AG08395 (cell line): Measurements from ENCODE around the gene ENOSF1.
"Not testable (repeated sequence)": the region's sequence is repeated elsewhere in the genome, so short reads cannot be mapped to it uniquely, and the experiment has no call there.

Source experiments
- DNase-seq: peaks from one replicate; pipeline ENCODE4 v3.0.0; 2012; ENCODE audit warnings: mixed read lengths, low spot score

Gene ENOSF1

DNA sequence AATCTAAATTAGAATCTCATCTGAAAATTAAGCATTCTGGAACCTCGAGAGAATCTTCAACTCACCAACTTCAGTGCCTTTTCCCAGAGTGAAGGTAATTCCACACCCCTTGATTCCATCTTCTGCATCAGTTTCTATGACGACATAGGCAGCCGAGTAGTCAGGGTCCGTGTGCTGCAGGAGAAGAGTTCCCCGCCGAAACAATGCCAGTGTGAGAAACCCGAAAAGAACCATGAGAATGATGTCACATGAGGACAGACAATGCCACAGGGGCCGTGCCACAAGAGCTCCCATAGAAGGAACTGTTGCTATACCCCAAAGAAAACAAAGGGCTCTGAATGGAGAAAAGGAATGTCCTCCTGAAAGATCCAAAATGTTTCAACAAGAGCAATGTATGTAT lies 6.0 kb downstream of the ENOSF1 start:
- DNase-seq = no peak

DNA sequence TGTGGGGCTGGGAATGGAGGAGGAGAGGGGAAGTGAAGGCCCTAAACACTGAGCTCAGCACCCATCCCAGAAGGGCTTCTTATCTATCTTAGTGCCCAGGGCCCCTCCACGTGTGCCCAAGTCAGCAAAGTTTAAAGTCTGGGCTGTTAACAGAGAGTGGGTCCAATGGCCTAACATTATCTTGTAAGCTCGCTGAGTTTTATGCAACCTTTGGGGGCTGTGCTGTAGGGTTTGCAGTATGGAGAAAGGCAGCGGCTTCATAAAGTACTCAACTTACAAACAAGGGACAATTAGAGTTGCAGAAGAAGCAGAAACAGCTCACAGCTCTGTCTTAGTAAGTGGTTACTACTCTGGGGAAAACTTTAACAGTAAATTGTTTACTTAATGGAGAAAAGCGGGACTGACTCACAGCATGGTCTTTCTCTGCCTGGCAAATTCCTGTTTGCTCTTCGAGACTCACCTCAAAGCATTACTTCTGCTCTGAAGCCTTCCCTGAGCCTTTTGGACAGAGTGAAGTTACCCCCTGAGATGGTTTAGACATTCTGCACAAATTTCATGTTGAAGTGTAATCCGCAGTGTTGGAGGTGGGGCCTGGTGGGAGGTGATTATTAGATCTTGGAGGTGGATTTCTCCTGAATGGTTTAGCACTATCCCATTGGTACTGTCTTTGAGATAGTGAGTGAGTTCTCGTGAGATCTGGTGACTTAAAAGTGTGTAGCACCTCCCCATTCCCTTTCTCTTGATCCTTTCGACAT lies 9.0 kb downstream of the ENOSF1 start:
- DNase-seq = peak; percentile 27

DNA sequence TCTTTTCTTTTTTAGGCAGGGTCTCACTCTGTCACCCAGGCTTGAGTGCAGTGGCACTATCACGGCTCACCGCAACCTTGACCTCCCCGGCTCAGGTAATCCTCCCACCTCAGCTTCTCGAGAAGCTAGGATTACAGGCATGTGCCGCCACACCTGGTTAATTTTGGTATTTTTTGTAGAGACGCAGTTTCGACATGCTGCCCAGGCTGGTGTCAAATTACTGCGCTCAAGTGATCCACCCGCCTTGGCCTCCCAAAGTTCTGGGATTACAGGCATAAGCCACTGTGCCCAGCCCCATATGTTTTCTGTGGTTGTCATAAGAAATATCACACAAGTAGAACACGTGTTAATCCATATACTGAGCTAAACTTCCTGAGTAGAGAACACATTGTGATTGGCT lies 14.6 kb downstream of the ENOSF1 start:
- DNase-seq = no peak

DNA sequence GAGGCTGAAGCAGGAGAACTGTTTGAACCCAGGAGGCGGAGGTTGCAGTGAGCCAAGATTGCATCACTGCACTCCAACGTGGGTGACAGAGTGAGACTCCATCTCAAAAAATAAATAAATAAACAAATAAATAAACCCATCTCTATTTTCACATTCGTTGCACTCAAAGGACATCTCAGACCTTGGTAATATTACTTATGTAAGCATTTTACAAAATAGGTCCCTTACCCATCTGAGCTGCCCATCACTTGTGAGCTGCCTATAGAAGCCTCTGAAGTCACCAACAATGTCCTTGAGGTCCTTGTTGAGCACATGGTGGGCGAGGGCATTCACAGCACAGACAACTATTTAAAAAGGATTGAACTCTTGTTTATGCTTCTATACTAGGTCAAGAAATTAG lies 15.4 kb downstream of the ENOSF1 start:
- no peak for DNase-seq

DNA sequence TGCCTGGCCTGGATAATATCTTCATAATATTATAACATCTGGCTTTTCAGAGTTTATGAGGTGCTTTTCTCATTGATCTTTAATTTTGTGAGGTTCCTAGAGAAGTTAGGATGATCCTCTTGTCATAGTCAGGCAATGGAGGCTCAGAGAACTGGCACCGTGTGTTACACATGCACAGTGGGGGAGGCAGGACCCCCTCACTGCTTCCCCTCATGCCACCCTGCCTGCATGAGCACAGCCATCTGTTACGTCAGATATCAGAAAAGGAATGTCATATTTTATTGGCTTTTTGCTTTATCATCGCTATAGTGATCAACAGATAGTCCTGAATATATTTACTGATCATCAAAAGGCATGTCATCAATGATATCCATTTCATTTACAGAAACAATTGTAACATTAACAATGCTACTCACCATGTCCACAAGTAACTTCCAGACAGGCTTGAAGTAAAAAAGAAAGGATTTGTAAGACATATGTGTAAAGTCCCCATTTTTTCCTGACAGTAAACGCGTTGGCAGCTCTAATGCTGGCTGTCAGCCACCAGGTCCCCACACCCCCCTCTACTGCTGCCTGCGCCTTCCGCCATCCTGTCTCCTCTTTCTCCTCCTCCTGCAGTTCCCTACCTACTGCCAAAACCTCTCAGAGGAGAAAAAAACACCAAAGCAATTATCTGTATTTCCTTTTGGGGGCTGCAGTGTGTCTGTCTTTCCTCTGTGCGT lies 18.8 kb downstream of the ENOSF1 start:
- no peak for DNase-seq

DNA sequence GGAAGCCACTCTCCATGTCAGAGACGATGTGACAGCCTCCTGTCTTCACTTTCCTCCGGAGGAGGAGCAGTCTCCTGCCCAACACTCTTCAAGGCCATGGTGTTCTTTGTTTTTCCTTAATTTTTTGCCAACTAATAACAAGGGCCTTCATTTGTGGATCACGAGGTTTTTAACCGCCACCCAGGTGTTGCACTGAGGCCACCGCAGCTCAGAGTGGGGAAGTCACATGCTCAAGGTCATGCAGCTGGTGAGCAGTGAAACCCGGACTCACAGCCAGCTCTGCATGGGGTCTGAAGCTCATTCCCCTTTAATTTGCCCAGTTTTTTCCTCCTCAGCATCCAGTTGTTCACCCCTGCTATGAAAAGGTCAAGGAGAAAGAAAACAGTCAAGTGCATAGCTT lies 19.6 kb downstream of the ENOSF1 start:
- DNase-seq = no peak

DNA sequence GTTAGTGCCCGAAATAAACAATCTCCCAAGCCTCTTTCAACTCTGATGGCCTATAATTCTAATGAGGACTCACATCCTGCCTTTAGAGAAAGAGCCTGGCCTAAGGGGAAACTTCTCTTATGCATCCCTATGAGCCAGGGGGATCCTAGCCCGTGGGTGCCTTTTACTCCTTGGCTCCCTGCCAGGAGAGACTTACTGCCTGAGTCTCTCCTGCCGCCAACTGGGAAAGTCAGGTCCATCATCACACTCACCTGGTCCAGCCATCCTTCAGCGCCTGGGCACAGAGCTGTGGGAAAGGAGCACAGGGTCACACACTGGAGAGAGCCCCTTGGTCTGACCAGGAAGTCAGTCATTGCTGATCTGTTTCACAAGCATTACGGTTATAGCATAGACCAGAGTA lies 24.1 kb downstream of the ENOSF1 start:
- no peak for DNase-seq

DNA sequence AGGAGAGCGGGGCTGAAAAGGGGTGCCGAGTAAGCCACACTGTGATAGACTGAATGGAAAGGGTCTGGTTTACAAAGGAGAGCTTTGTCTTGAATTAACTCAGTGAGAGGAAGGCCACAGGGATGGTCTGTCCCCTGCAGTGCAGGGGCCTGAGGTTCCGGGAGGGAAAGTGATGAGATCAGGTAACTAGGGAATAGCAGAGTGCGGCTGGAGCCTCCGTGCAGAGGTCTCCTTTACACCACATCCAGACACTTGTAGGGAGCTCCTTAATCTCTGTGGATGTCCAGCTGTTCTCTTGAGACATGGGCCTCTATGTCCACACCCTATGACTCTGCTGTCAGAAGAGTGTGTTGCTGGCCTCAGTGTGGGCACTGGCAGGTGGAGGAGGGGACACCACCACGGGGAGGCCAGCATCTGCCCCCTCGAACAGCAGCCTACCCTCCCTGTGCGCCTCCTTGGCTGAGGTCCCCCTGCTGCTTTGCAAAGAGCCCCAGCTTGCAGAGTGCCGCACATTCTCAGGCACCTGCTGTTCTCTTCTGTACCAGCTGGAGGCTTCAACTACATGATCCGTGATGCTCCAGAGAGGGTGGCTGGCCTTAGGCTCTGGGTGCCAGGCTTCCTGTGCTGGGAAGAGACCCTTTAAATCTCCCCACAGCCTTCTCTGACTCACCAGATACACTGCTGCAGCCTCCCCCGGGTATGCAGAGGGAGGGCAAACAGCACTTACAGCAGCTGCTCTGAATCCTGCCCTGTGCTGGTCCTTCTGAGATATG lies 25.9 kb downstream of the ENOSF1 start:
- no peak for DNase-seq

DNA sequence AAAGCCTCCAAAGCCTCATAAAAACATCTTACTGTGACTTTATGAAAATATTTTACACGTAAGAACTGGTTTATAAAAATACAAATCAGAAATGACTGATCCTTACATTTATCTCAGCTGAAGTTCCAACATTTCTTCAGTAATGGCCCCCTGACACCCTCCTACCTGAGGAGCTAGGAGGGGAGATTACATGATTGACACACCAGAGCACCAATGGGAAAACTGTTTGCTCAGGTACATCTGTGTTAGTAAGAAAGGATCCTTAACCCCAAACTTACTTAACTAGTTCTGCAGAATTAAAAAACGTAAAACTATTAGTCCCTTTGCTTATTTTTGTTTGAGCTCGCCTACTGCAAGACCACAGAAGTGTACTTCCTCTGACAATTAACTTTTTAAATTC lies 27.0 kb downstream of the ENOSF1 start:
- no peak for DNase-seq

DNA sequence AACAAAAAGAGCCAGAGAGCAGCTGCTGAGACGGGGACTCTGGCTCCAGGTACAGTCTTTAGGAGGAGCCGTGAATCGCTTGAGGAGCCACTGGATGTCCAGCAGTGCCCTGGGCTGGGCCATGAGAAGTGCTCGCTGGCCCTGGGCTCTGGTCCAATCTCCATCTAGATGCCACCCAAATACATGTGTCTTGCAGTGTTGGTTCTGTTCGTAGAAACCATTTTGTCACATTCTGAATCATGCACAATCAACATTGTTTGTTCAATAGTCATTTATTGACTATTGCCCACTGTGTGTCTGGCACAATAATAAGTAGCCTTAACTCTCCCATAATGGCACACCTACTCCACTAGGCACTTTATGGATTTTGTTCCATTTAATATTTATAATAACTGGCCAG lies 28.9 kb downstream of the ENOSF1 start:
- DNase-seq = no peak

DNA sequence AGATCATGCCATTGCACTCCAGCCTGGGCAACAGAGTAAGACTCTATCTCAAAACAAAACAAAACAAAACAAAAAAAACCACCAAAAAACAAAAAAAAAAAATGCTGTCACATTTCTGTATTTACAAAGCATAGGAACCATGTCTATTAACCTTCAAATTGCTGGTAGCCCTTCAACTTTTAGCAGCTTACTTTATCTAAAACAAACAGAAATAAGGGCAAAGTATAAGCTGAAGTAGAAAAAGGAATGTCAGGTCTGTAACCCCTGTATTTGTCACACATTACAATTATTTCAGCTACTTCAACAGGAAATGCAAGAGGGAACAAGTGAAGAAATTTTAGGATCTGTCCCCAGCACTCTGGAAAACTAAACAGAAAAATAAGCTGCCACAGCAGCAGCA lies 29.6 kb downstream of the ENOSF1 start:
- no peak for DNase-seq

DNA sequence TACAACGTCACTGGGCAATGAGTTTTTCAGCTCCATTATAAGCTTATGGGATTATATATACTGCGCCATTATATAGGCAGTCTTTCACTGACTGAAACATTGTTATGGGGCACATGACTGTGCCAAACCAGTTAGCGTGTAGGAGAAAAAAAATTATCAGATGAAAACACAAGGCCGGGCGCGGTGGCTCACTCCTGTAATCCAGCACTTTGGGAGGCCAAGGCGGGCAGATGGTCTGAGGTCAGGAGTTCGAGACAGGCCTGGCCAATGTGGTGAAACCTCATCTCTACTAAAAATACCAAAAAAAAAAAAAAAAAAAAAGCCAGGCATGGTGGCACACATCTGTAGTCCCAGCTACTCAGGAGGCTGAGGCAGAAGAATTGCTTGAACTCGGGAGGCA lies 30.0 kb downstream of the ENOSF1 start:
- not testable (repeated sequence) for DNase-seq

DNA sequence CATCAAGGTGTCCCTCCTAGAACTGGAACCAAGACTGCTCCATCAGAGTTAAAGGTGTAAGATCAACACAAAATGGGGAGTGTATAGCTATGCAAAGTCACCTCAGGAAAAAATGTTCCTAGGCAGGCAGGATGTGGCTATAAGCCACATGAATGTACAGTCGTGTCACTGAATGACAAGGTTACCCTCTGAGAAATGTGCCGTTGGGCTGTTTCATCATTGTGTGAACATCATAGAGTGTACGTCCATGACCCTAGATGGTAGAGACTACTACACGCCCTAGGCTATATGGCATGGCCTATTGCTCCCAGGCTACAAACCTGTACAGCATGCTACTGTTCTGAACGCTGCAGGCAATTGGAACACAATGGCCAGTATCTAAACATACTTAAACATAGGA lies 30.4 kb downstream of the ENOSF1 start:
- DNase-seq = no peak

DNA sequence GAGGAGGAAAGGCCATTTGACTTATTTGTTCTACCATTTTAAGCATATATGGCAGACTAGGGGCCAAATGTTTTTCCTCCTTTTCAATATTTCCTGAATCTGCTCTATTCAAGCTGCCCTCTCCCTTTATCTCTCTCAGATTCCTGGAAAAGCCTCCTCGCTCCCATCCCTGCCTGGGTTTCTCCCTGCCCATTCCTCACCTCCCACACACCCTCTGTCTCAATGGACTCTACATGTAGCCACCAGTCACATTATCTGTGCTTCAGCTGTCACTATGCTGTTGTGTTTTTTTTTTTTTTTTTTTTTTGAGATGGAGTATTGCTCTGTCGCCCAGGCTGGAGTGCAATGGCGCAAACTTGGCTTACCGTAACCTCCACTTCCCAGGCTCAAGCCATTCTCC lies 32.0 kb downstream of the ENOSF1 start:
- no peak for DNase-seq

DNA sequence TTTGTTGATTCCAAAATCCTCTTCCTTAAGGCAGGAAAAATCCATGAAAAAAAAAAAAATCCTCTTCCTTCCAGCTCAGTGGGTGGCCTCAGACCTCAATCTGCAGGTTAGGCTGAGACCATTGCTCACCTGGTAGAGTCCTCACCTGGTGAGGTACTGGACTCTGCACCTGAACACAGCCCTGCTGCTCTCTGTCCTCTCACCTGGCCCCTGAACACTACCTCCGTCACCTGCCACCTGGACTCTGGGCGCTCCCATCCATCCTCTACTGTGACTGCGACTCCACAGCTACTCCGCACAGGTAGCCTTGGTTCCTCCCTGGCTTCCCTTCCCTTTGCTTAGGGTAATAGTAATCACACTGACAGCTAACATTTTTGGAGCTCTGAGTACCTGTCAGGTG lies 32.9 kb downstream of the ENOSF1 start:
- no peak for DNase-seq

DNA sequence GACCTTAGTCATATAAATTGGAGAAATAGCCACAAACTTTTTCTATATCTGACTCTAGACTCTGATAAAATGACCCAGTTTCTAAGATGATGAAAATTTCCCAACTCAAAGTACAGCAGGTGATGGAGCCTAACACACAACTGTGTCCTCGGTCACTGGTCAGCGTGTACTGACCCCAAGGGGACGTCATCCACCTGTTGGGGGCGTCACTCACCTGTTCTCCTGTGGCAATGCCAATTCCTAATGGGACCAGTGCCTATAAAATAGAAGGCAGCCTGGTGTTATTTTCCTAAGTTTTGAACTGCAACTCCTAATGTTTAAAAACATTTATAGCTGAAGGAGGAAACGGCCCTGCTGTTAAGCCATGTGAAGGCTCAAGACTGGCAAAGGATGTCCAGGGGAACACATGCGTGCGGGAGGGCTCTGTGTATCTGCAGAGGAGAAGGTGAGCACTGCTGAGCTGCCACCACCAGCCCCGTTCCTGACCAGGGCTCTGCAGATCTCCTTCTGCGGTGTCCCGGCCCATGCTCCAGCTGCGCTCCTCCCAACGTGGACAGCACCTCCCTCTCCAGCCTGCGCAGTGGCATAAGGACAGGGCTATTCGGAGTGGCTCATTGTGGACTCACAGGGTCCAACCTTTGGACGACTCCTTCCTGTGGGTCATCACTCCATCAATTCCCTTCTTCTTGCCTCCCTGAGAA lies 33.8 kb downstream of the ENOSF1 start:
- no peak for DNase-seq

DNA sequence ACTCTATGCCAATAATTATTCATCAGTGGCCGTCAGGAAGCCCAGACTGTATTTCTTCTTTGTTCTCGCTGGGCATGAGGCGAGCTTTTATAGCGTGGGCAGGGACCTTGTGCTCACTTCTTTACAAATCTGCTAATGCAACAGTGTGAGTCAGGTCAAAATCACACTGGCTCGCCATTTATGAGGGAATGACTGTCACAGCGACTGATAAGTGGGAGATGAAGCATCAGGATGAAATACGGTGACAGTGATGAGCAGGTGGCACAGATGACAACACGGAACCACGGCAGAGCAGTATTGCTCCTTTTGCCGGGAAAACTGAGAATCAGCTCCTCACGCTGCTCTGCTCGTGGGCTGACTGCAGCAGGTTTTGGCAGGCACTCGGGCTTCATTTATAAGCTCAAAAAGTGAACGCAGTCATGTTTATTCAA lies 34.5 kb downstream of the ENOSF1 start:
- no peak for DNase-seq

DNA sequence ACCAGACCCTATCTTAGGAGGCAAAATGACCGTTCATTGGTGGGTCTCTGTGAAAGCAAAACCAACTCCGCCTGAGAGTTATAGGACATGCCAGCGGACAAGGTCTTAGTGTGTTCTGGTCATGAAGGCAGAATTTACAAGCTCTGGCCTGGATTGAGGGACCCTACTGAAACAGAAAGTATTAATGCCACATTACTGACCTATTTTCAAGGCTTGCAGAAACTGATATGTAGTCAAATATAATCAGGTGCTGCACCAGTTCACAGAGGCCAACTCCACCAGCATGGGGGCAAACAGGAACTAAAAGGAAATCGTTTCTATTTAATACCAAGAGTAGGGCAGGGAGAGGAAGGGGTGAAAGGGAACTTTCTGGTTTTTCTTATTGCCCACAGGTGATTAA lies 35.3 kb downstream of the ENOSF1 start:
- DNase-seq = no peak

DNA sequence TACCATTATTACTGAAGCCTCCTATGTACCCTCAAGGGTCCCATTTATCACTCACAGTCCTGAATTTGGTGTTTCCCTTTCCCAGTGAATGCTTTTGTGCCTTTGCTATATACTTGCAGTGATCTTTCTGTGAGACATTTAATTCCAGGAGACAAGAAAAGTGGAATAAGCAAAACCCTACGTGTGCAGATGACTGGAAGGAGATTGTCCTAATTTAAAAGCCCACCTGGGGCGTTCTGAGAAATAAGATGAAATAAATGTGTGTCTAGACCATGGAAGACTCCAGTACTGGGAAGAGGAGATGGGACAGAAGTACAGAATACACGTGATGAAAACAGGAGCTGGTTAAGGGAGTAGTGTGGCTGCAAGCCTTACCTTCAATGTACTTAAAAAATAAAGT lies 35.7 kb downstream of the ENOSF1 start:
- no peak for DNase-seq

DNA sequence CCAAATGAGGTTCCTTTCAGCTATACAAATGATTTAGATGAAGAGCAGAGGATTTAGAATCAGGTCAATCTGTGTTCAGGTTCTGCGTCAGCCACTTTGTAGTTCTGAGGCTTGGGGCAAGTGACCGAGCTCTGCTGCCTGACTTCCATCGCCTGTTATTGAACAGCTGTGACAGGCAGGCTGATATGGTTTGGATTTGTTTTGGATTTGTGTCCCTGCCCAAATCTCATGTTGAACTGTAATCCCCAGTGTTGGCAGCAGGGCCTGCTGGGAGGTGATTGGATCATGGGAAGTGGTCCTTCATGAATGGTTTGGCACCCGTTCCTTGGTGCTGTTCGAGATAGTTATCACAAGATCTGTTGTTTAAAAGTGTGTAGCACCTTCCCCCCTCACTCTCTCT lies 36.4 kb downstream of the ENOSF1 start:
- DNase-seq = no peak

DNA sequence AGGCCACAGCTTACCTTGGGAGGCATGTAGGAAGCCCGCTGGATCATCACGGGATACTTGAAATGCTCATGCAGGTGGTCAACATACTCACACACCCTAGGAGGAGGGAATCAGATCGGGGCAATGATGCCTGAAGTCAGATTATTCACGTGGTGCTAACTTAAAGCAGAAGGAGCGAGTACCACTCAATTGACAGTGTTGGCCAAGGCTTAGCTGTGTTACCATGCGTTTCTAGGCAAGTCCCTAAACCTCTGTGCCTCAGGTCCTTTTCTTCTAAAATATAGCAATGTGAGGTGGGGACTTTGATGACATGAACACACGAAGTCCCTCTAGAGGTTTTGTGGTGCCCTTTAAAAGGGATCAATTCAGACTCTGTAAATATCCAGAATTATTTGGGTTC lies 37.1 kb downstream of the ENOSF1 start:
- no peak for DNase-seq

DNA sequence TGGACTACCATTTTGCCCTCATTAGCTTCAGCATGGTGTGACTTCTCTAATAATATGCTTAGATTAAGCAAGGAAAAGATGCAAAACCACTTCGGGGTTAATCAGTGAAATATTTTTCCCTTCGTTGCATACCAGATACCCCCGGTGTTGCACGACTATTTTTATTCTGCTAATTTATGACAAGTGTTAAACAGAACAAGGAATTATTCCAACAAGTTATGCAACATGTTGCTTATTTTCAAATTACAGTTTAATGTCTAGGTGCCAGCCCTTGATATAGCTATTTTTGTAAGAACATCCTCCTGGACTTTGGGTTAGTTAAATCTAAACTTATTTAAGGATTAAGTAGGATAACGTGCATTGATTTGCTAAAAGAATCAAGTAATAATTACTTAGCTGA lies 38.7 kb downstream of the ENOSF1 start:
- no peak for DNase-seq
